GM23338 (cell line): ENCODE results near the gene FHIT. TPM values are rescaled to one million over a fixed set of nuclear protein-coding genes. Genes with fewer than 3 reads are reported as not detected.

Source experiments
- ATAC-seq: fragments of 200-7000 bp; cut with Tn5 transposase; 3 replicates; pipeline ENCODE4 v1.9.1; 2020
- DNase-seq: peaks from one replicate; pipeline ENCODE4 v3.0.0-alpha.2; 2015; ENCODE audit warnings: low spot score
- H2AFZ ChIP-seq: fragments of 200-600 bp; sonication (generic); 2 replicates; pipeline ENCODE4 v1.8.0; 2016; ENCODE audit warnings: antibody characterized with exemption, mild to moderate bottlenecking, moderate library complexity
- H3F3A ChIP-seq: fragments of 200-600 bp; sonication (generic); replicated peaks from 2 replicates; pipeline ENCODE4 v1.8.0; 2017; ENCODE audit warnings: antibody characterized with exemption, mixed run types, low read depth
- H3K27ac ChIP-seq: fragments of 200-600 bp; sonication (generic); 2 replicates; pipeline ENCODE4 v1.6.1; 2016; ENCODE audit warnings: low read depth
- H3K27me3 ChIP-seq: fragments of 200-600 bp; sonication (generic); 2 replicates; pipeline ENCODE4 v1.8.0; 2016; ENCODE audit warnings: mild to moderate bottlenecking, mixed run types, moderate library complexity; ENCODE audit not compliant: insufficient read depth
- H3K36me3 ChIP-seq: fragments of 200-600 bp; sonication (generic); 2 replicates; pipeline ENCODE4 v1.8.0; 2016; ENCODE audit warnings: mild to moderate bottlenecking; ENCODE audit not compliant: insufficient read depth
- H3K4me1 ChIP-seq: fragments of 200-600 bp; sonication (generic); 2 replicates; pipeline ENCODE4 v1.8.0; 2016; ENCODE audit warnings: mild to moderate bottlenecking, moderate library complexity; ENCODE audit not compliant: insufficient read depth
- H3K4me2 ChIP-seq: fragments of 200-600 bp; sonication (generic); 2 replicates; pipeline ENCODE4 v1.7.1; 2017; ENCODE audit warnings: mixed run types
- H3K4me3 ChIP-seq: fragments of 200-600 bp; sonication (generic); 2 replicates; pipeline ENCODE4 v1.6.1; 2016; ENCODE audit warnings: mixed run types
- H3K79me2 ChIP-seq: fragments of 200-600 bp; sonication (generic); replicated peaks from 2 replicates; pipeline ENCODE4 v1.8.0; 2017; ENCODE audit warnings: mild to moderate bottlenecking; ENCODE audit not compliant: insufficient read depth
- H3K9me2 ChIP-seq: fragments of 200-600 bp; sonication (generic); 2 replicates; pipeline ENCODE4 v1.8.0; 2017; ENCODE audit not compliant: insufficient read depth
- H4K20me1 ChIP-seq: fragments of 200-600 bp; sonication (generic); replicated peaks from 2 replicates; pipeline ENCODE4 v1.8.0; 2017; ENCODE audit warnings: mild to moderate bottlenecking; ENCODE audit not compliant: insufficient read depth
- H3K27ac Mint-ChIP-seq: 2 replicates; pipeline ENCODE4 v1.8.0; 2020; ENCODE audit warnings: inconsistent platforms, mild to moderate bottlenecking, moderate library complexity, mixed read lengths
- H3K27me3 Mint-ChIP-seq: 3 replicates; pipeline ENCODE4 v1.8.0; 2022; ENCODE audit warnings: low read depth, mild to moderate bottlenecking, moderate library complexity, mixed read lengths, inconsistent platforms; ENCODE audit not compliant: insufficient read depth, poor library complexity
- H3K36me3 Mint-ChIP-seq: 3 replicates; pipeline ENCODE4 v1.8.0; 2021; ENCODE audit warnings: low read depth, mild to moderate bottlenecking, inconsistent platforms, moderate library complexity, mixed read lengths
- H3K4me1 Mint-ChIP-seq: 3 replicates; pipeline ENCODE4 v1.8.0; 2020; ENCODE audit warnings: mild to moderate bottlenecking, inconsistent platforms, mixed read lengths
- H3K4me3 Mint-ChIP-seq: 3 replicates; pipeline ENCODE4 v1.8.0; 2021; ENCODE audit warnings: moderate library complexity, mild to moderate bottlenecking, inconsistent platforms, mixed read lengths
- H3K9me3 Mint-ChIP-seq: 3 replicates; pipeline ENCODE4 v1.8.0; 2020; ENCODE audit warnings: moderate library complexity, mild to moderate bottlenecking, inconsistent platforms, mixed read lengths
- CREB1 ChIP-seq: fragments of 250-450 bp; sonication (Bioruptor Pico); IDR thresholded peaks from 2 replicates; pipeline ENCODE4 v1.5.0; 2020; ENCODE audit warnings: low read depth, mild to moderate bottlenecking, moderate library complexity
- EZH2 ChIP-seq: fragments of 200-600 bp; sonication (generic); IDR thresholded peaks from one replicate; pipeline ENCODE4 v1.8.0; 2017; ENCODE audit warnings: antibody characterized with exemption, mild to moderate bottlenecking, low read depth; ENCODE audit not compliant: unreplicated experiment
- EZH2phosphoT487 ChIP-seq: fragments of 200-600 bp; sonication (generic); IDR thresholded peaks from one replicate; pipeline ENCODE4 v1.8.1; 2018; ENCODE audit warnings: antibody characterized with exemption; ENCODE audit not compliant: unreplicated experiment
- NANOG ChIP-seq: IDR thresholded peaks from 2 replicates; pipeline ENCODE4 v1.6.1; 2016; ENCODE audit warnings: antibody characterized with exemption, borderline replicate concordance
- ZNF114 ChIP-seq: fragments of 250-450 bp; sonication (Bioruptor Pico); IDR thresholded peaks from 2 replicates; pipeline ENCODE4 v1.5.0; 2020; ENCODE audit warnings: mild to moderate bottlenecking, moderate library complexity
- ZNF331 ChIP-seq: fragments of 250-450 bp; sonication (Bioruptor Pico); IDR thresholded peaks from 2 replicates; pipeline ENCODE4 v1.5.0; 2020; ENCODE audit warnings: low read depth, mild to moderate bottlenecking, moderate library complexity
- polyA plus RNA-seq: library from polyadenylated mRNA; unstranded; fragments of >200 nt; fragmentation: Nextera tagmentation; extraction: Ambion mirVana; gene quantifications from 2 replicates; pipeline ENCODE4 v1.2.1, GENCODE V29; 2016
- total RNA-seq: library from RNA; depleted of rRNA; stranded (reverse); fragments of >200 nt; shearing (Covaris generic); gene quantifications from 2 replicates; pipeline ENCODE4 v1.2.3, GENCODE V29; 2014
- TF ChIP-seq, protein P1 (sequence below): IDR thresholded peaks from one replicate; pipeline ENCODE4 v1.6.1; 2018; ENCODE audit warnings: antibody characterized with exemption; ENCODE audit not compliant: unreplicated experiment
- TF ChIP-seq, protein P2 (sequence below): IDR thresholded peaks from 2 replicates; pipeline ENCODE4 v1.6.1; 2016; ENCODE audit warnings: antibody characterized with exemption
- TF ChIP-seq, protein P3 (sequence below): fragments of 250-450 bp; sonication (Bioruptor Pico); IDR thresholded peaks from 2 replicates; pipeline ENCODE4 v1.5.0; 2020; ENCODE audit warnings: mild to moderate bottlenecking, moderate library complexity

The FHIT gene
- total and polyA plus RNA-seq, 2 experiments from 2014 or later: 3.0 to 8.3 TPM

DNA sequence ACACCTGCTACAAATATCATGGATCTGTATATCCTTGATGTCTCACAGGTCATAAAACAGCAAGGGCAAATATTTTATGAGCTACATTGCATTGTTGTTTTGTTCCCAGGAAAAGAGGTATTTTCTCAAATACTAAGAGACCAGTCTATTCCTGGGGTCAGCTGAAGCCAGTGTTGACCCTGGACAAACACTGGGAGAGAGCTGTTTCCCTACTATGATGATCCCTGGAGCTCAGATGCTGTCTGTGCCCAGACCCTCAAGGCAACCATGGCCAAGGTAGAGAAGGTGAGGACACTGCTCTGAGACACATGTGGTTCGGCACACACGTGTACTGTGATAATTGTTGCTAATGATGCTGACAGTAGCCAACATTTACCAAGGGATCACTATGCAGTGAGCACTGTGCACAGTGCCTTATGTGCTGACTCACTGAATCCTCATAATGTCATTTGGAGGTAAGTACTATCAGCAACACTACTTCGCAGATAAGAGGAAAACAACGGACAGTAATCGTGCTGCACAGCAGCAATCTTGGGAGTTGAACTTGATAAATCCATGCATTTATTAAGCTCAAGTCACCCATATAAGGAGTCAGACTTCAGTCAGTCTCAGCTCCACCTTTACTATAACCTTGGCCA is 943.6 kb downstream of the FHIT start (continued):
- TF ChIP-seq NANOG: no peak
- TF ChIP-seq, protein P1, sequence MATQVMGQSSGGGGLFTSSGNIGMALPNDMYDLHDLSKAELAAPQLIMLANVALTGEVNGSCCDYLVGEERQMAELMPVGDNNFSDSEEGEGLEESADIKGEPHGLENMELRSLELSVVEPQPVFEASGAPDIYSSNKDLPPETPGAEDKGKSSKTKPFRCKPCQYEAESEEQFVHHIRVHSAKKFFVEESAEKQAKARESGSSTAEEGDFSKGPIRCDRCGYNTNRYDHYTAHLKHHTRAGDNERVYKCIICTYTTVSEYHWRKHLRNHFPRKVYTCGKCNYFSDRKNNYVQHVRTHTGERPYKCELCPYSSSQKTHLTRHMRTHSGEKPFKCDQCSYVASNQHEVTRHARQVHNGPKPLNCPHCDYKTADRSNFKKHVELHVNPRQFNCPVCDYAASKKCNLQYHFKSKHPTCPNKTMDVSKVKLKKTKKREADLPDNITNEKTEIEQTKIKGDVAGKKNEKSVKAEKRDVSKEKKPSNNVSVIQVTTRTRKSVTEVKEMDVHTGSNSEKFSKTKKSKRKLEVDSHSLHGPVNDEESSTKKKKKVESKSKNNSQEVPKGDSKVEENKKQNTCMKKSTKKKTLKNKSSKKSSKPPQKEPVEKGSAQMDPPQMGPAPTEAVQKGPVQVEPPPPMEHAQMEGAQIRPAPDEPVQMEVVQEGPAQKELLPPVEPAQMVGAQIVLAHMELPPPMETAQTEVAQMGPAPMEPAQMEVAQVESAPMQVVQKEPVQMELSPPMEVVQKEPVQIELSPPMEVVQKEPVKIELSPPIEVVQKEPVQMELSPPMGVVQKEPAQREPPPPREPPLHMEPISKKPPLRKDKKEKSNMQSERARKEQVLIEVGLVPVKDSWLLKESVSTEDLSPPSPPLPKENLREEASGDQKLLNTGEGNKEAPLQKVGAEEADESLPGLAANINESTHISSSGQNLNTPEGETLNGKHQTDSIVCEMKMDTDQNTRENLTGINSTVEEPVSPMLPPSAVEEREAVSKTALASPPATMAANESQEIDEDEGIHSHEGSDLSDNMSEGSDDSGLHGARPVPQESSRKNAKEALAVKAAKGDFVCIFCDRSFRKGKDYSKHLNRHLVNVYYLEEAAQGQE: no peak
- TF ChIP-seq EZH2: no peak

DNA sequence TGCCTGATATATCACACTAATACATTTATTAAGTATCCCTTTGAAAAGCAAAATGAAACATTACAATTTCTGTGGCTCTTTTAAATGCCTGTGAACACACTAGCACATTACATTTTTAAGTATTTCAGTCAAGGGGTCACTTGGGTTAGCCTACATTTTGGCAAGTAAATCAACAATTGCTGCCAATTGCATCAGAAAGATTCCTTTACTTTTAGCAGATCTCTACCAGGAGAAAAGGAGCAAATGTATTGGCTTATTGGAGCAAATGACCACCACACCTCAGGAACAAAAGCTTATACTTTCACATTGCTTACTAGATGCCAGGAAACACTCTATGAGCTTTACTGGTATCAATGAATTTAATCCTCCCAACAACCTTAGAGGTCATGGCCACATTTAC is 947.1 kb downstream of the FHIT start:
- Histone ChIP-seq H3K4me2 (no peak overlapping the region), H3K79me2 (no peaks in the 10 kb centered on the region), H3K36me3 (no peaks in the 10 kb centered on the region), H3K27me3 (no peaks in the 10 kb centered on the region), H3K27ac (no peak overlapping the region), H3K4me3 (no peak overlapping the region), H3F3A (no peaks in the 10 kb centered on the region), H3K9me2 (no peaks in the 10 kb centered on the region; the same call in 1 of the 2 replicates), H2AFZ (no peak overlapping the region), H3K4me1 (no peaks in the 10 kb centered on the region), H4K20me1 (no peaks in the 10 kb centered on the region)
- no peak for ATAC-seq
- Mint-ChIP-seq H3K27ac (no peak overlapping the region), H3K4me3 (no peak overlapping the region), H3K36me3 (no peaks in the 10 kb centered on the region), H3K4me1 (no peaks in the 10 kb centered on the region), H3K9me3 (no peaks in the 10 kb centered on the region), H3K27me3 (peaks cover 3% of the 10 kb centered on the region)
- DNase-seq: no peak
- TF ChIP-seq, protein P2, sequence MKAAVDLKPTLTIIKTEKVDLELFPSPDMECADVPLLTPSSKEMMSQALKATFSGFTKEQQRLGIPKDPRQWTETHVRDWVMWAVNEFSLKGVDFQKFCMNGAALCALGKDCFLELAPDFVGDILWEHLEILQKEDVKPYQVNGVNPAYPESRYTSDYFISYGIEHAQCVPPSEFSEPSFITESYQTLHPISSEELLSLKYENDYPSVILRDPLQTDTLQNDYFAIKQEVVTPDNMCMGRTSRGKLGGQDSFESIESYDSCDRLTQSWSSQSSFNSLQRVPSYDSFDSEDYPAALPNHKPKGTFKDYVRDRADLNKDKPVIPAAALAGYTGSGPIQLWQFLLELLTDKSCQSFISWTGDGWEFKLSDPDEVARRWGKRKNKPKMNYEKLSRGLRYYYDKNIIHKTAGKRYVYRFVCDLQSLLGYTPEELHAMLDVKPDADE: no peak
- no peak for TF ChIP-seq CREB1 (CRISPR knock-in tag)
- TF ChIP-seq, protein P3, sequence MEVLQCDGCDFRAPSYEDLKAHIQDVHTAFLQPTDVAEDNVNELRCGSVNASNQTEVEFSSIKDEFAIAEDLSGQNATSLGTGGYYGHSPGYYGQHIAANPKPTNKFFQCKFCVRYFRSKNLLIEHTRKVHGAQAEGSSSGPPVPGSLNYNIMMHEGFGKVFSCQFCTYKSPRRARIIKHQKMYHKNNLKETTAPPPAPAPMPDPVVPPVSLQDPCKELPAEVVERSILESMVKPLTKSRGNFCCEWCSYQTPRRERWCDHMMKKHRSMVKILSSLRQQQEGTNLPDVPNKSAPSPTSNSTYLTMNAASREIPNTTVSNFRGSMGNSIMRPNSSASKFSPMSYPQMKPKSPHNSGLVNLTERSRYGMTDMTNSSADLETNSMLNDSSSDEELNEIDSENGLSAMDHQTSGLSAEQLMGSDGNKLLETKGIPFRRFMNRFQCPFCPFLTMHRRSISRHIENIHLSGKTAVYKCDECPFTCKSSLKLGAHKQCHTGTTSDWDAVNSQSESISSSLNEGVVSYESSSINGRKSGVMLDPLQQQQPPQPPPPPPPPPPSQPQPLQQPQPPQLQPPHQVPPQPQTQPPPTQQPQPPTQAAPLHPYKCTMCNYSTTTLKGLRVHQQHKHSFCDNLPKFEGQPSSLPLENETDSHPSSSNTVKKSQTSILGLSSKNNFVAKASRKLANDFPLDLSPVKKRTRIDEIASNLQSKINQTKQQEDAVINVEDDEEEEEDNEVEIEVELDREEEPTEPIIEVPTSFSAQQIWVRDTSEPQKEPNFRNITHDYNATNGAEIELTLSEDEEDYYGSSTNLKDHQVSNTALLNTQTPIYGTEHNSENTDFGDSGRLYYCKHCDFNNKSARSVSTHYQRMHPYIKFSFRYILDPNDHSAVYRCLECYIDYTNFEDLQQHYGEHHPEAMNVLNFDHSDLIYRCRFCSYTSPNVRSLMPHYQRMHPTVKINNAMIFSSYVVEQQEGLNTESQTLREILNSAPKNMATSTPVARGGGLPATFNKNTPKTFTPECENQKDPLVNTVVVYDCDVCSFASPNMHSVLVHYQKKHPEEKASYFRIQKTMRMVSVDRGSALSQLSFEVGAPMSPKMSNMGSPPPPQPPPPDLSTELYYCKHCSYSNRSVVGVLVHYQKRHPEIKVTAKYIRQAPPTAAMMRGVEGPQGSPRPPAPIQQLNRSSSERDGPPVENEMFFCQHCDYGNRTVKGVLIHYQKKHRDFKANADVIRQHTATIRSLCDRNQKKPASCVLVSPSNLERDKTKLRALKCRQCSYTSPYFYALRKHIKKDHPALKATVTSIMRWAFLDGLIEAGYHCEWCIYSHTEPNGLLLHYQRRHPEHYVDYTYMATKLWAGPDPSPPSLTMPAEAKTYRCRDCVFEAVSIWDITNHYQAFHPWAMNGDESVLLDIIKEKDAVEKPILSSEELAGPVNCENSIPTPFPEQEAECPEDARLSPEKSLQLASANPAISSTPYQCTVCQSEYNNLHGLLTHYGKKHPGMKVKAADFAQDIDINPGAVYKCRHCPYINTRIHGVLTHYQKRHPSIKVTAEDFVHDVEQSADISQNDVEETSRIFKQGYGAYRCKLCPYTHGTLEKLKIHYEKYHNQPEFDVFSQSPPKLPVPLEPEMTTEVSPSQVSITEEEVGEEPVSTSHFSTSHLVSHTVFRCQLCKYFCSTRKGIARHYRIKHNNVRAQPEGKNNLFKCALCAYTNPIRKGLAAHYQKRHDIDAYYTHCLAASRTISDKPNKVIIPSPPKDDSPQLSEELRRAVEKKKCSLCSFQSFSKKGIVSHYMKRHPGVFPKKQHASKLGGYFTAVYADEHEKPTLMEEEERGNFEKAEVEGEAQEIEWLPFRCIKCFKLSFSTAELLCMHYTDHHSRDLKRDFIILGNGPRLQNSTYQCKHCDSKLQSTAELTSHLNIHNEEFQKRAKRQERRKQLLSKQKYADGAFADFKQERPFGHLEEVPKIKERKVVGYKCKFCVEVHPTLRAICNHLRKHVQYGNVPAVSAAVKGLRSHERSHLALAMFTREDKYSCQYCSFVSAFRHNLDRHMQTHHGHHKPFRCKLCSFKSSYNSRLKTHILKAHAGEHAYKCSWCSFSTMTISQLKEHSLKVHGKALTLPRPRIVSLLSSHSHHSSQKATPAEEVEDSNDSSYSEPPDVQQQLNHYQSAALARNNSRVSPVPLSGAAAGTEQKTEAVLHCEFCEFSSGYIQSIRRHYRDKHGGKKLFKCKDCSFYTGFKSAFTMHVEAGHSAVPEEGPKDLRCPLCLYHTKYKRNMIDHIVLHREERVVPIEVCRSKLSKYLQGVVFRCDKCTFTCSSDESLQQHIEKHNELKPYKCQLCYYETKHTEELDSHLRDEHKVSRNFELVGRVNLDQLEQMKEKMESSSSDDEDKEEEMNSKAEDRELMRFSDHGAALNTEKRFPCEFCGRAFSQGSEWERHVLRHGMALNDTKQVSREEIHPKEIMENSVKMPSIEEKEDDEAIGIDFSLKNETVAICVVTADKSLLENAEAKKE (CRISPR knock-in tag): no peak
- no peak for TF ChIP-seq ZNF114 (CRISPR knock-in tag)
- TF ChIP-seq, protein P1: no peak
- TF ChIP-seq EZH2phosphoT487: no peak
- TF ChIP-seq ZNF331: no peak
